Esophagus squamous epithelium (tissue), 5 donors: ENCODE data around the gene ESR1. TPM values are rescaled to one million over a fixed set of nuclear protein-coding genes. Genes with fewer than 3 reads are reported as not detected.
A peak's percentile ranks its signal among the peaks of the same experiment; 100 is the strongest.

Experiments used
- DNase-seq: peaks from one replicate; lab custom pipeline; 2025; lab: John Stamatoyannopoulos, UW
- H3K27ac ChIP-seq, 4 donors: fragments of 200-600 bp; sonication (generic); one replicate each; pipeline ENCODE4 v1.5.1; 2016 to 2019; ENCODE audit warnings: mild to moderate bottlenecking in 1 of 4
- H3K27me3 ChIP-seq, 4 donors: fragments of 200-600 bp; sonication (generic); 1 replicate in 3 of 4; 2 replicates in 1 of 4; pipeline versions ENCODE4 v1.5.1 to v1.6.0; 2017 to 2021; ENCODE audit warnings: antibody characterized with exemption in 1 of 4
- H3K36me3 ChIP-seq, 3 donors: fragments of 200-600 bp; sonication (generic); one replicate each; pipeline ENCODE4 v1.5.1; 2016 to 2019
- H3K4me1 ChIP-seq, 3 donors: fragments of 200-600 bp; sonication (generic); one replicate each; pipeline ENCODE4 v1.5.1; 2017 to 2019
- H3K4me3 ChIP-seq, 4 donors: fragments of 200-600 bp; sonication (generic); 1 replicate in 3 of 4; 2 replicates in 1 of 4; pipeline ENCODE4 v1.5.1; 2016 to 2019; ENCODE audit warnings: mild to moderate bottlenecking in 2 of 4, moderate library complexity in 1 of 4
- H3K9me3 ChIP-seq, 3 donors: fragments of 200-600 bp; sonication (generic); one replicate each; pipeline ENCODE4 v1.5.1; 2016 to 2019
- POLR2A ChIP-seq, 4 donors: fragments of 450-650 bp; IDR thresholded peaks; one replicate each; pipeline ENCODE4 v1.6.1; 2017; ENCODE audit warnings: antibody characterized with exemption in 4 of 4, mild to moderate bottlenecking in 4 of 4, moderate library complexity in 3 of 4
- WGBS, 2 donors: methylation state at CpG; one replicate each; pipeline ENCODE4 v1.1.5; 2018; 5-methylcytosine and 5-hydroxymethylcytosine counted together
- intact Hi-C: fragments of 100-400 bp; cut with DNase I; formaldehyde crosslinking; loops from one replicate; pipeline ENCODE4 v1.15.0; 2022
- total RNA-seq, 4 donors: library from RNA; depleted of rRNA; stranded (reverse); fragments of >200 nt; gene quantifications; one replicate each; pipeline ENCODE4 v1.1.0, GENCODE V29; 2016
- TF ChIP-seq, protein P1 (sequence below), 6 experiments: fragments of 450-650 bp in 4 of 6; fragments of 200-600 bp in 2 of 6; sonication (generic) in 2 of 6; IDR thresholded peaks; one replicate each; pipeline ENCODE4 v1.5.1; 2016 to 2019; ENCODE audit warnings: antibody characterized with exemption in 6 of 6, mild to moderate bottlenecking in 4 of 6, moderate library complexity in 4 of 6
- donor health status: DM: yes; HTN: yes; CAD: no.

The ESR1 gene
- total RNA-seq, 4 donors from 2014 or later, result 0.40 to 1.1 (median 0.95) TPM; not detected in 1

- 68 to 84% methylated on average over 3 to 4 of the region's 4 CpGs for WGBS, 2 donors
- intact Hi-C loops, result no loop called here
These were observed 300.5 kb downstream of the ESR1 start for GRCh38 chr6:152107973-152108372.

DNA sequence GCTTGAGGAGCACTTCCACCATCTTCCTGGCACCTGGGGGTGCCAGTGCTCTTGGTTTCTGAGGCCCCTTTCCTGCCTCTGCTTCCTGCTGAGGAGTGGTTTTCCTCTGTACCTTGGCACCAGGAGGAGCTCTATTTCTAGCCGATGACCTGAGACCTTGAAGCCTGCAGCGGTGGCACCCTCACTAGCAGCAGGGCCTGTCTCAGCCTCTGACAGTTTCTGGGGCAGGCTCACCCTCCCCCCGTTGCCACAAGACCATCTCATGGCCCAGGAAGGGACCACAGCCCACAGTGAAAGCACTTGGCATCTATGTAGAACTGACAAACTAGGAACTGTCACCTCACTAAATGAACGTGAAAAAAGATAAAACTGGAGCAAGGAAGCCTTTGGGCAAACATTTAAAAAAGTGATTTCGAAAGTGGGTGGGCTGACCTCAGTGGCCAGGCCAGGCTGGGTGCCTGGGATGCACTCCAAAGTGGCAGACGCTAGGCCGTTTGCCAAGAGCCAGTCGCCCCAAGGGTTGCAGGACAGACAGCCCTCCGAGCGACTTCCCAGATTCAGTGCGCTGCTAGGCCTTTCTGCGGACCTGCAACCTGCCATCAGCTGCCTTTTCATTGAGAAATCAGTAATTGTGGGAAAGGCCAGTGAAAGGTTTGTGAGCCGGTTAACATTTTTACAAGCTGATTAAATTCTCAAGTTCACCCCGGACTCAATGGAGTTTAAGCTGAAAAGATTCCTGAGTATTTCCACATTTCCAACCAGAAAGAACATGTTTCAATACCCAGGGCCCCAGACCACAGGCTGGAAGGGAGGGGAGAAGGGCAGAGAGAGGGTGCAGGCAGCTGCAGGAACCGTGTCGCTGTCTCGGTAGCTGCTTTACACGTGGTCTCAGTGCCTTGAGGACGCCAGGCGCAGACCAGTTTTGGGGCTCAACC is 303.7 kb downstream of the ESR1 start:
- intact Hi-C loops, result no loop called here
- Histone ChIP-seq H3K36me3 (no peaks in the 10 kb centered on the region), H3K4me3 (no peak overlapping the region), H3K27ac (peak overlapping the region in 3 of 4 donors; percentile 11 to 39 (median 37)), H3K27me3 (no peaks in the 10 kb centered on the region), H3K4me1 (peaks cover 0 to 20% (median 10%) of the 10 kb centered on the region in 3 donors), H3K9me3 (no peaks in the 10 kb centered on the region)
- TF ChIP-seq, protein P1, sequence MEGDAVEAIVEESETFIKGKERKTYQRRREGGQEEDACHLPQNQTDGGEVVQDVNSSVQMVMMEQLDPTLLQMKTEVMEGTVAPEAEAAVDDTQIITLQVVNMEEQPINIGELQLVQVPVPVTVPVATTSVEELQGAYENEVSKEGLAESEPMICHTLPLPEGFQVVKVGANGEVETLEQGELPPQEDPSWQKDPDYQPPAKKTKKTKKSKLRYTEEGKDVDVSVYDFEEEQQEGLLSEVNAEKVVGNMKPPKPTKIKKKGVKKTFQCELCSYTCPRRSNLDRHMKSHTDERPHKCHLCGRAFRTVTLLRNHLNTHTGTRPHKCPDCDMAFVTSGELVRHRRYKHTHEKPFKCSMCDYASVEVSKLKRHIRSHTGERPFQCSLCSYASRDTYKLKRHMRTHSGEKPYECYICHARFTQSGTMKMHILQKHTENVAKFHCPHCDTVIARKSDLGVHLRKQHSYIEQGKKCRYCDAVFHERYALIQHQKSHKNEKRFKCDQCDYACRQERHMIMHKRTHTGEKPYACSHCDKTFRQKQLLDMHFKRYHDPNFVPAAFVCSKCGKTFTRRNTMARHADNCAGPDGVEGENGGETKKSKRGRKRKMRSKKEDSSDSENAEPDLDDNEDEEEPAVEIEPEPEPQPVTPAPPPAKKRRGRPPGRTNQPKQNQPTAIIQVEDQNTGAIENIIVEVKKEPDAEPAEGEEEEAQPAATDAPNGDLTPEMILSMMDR (IDR thresholded peaks at IDR 0.05), result no peak
- no peak for TF ChIP-seq POLR2A (IDR thresholded peaks at IDR 0.05)
- DNase-seq, result no peak
- WGBS, 2 donors, result 53 to 67% methylated on average over 15 to 18 of the region's 20 CpGs

More at GRCh38 chr6:152107973-152108372, 300.5 kb downstream of the ESR1 start:
- no peak for DNase-seq
- Histone ChIP-seq H3K27ac (no peak overlapping the region), H3K27me3 (no peaks in the 10 kb centered on the region), H3K36me3 (no peaks in the 10 kb centered on the region), H3K4me1 (peaks cover 0 to 20% (median 10%) of the 10 kb centered on the region in 3 donors), H3K4me3 (no peak overlapping the region), H3K9me3 (no peaks in the 10 kb centered on the region)
- TF ChIP-seq, protein P1 (IDR thresholded peaks at IDR 0.05), result no peak
- no peak for TF ChIP-seq POLR2A (IDR thresholded peaks at IDR 0.05)

GRCh38 chr6:152112491-152113261 is 305.2 kb downstream of the ESR1 start:
- TF ChIP-seq POLR2A (IDR thresholded peaks at IDR 0.05), result no peak
- TF ChIP-seq, protein P1 (IDR thresholded peaks at IDR 0.05), result no peak
- 57 to 72% methylated on average over 13 to 15 of the region's 15 CpGs for WGBS, 2 donors
- H3K9me3 ChIP-seq, result no peaks in the 10 kb centered on the region
- H3K27ac ChIP-seq, result peak overlapping the region in 1 of 4 donors; percentile 25
- intact Hi-C loops, result no loop called here
- H3K4me1 ChIP-seq, result peaks cover 5 to 20% (median 10%) of the 10 kb centered on the region in 3 donors
- no peaks in the 10 kb centered on the region for H3K27me3 ChIP-seq
- H3K36me3 ChIP-seq, result no peaks in the 10 kb centered on the region
- no peak overlapping the region for H3K4me3 ChIP-seq
- DNase-seq, result no peak

GRCh38 chr6:152117156-152118133 is 310.0 kb downstream of the ESR1 start:
- H3K27ac ChIP-seq, result peak overlapping the region in 2 of 4 donors; percentile 9 to 40
- no peak overlapping the region for H3K4me3 ChIP-seq
- no peak for TF ChIP-seq POLR2A (IDR thresholded peaks at IDR 0.05)
- TF ChIP-seq, protein P1 (IDR thresholded peaks at IDR 0.05), result no peak
- no peak for DNase-seq
- H3K27me3 ChIP-seq, result no peaks in the 10 kb centered on the region
- 61 to 66% methylated on average over 9 of the region's 9 CpGs for WGBS, 2 donors
- peaks cover under 1 to 5% (median 5%) of the 10 kb centered on the region in 3 donors for H3K4me1 ChIP-seq
- no peaks in the 10 kb centered on the region for H3K9me3 ChIP-seq
- intact Hi-C loops, result no loop called here
- peaks cover 0 to 28% (median 0%) of the 10 kb centered on the region in 3 donors for H3K36me3 ChIP-seq
